Bronchial epithelial cell (primary cell): ENCODE results near the gene RASL11A. TPM values are rescaled to one million over a fixed set of nuclear protein-coding genes. Genes with fewer than 3 reads are reported as not detected.

Experiments used
- DNase-seq: peaks from one replicate; pipeline ENCODE4 v3.0.0-alpha.2; 2010; ENCODE audit warnings: low read depth
- FAIRE-seq: peaks from 2 replicates; lab custom pipeline; 2011; peaks lifted over from hg19 to GRCh38; lab: Jason Lieb, UNC
- H3K27me3 ChIP-seq: 2 replicates; pipeline ENCODE4 v1.5.1; 2011; ENCODE audit warnings: low read length; ENCODE audit not compliant: control insufficient read depth, insufficient read depth
- H3K36me3 ChIP-seq: 2 replicates; pipeline ENCODE4 v1.5.1; 2011; ENCODE audit warnings: low read length; ENCODE audit not compliant: control insufficient read depth, insufficient read depth
- H3K4me3 ChIP-seq: 2 replicates; pipeline ENCODE4 v1.5.1; 2011; ENCODE audit warnings: mild to moderate bottlenecking, low read depth, low read length, control low read depth
- total RNA-seq: library from RNA; depleted of rRNA; stranded (reverse); fragments of >200 nt; gene quantifications from 2 replicates; pipeline ENCODE4 v1.2.1, GENCODE V29; 2014
- TF ChIP-seq, protein P1 (sequence below): IDR thresholded peaks from 2 replicates; pipeline ENCODE4 v1.5.1; 2011; ENCODE audit warnings: mild to moderate bottlenecking, moderate library complexity, low read length, control low read depth, inconsistent platforms; ENCODE audit not compliant: insufficient read depth, severe bottlenecking

Gene RASL11A
- total RNA-seq, 1 donor from 2014 or later: 1.1 TPM

DNA sequence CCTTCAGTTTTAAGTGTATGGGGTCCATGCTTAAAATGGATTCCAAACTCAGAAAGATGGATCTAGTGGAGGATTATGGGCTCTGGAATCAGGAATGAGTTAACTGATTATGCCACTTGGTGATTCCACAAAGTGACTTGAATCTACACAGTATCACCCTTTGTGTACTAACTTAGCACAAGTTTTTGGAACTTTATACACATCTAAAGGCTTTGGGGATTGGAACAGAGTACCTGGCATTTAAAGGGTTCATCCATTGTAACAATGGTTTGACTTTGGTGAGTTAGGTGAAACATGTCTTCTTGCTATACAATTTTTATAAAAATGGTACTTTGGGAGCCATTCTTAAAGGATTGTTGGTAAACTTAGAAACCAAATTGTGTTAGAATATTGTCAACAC, 18.2 kb upstream of the RASL11A start:
- no peak for FAIRE-seq
- TF ChIP-seq, protein P1, sequence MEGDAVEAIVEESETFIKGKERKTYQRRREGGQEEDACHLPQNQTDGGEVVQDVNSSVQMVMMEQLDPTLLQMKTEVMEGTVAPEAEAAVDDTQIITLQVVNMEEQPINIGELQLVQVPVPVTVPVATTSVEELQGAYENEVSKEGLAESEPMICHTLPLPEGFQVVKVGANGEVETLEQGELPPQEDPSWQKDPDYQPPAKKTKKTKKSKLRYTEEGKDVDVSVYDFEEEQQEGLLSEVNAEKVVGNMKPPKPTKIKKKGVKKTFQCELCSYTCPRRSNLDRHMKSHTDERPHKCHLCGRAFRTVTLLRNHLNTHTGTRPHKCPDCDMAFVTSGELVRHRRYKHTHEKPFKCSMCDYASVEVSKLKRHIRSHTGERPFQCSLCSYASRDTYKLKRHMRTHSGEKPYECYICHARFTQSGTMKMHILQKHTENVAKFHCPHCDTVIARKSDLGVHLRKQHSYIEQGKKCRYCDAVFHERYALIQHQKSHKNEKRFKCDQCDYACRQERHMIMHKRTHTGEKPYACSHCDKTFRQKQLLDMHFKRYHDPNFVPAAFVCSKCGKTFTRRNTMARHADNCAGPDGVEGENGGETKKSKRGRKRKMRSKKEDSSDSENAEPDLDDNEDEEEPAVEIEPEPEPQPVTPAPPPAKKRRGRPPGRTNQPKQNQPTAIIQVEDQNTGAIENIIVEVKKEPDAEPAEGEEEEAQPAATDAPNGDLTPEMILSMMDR: no peak
- no peak for DNase-seq
- Histone ChIP-seq H3K27me3 (no peaks in the 10 kb centered on the region), H3K4me3 (peak overlapping the region; percentile 84), H3K36me3 (peaks cover 1% of the 10 kb centered on the region)

DNA sequence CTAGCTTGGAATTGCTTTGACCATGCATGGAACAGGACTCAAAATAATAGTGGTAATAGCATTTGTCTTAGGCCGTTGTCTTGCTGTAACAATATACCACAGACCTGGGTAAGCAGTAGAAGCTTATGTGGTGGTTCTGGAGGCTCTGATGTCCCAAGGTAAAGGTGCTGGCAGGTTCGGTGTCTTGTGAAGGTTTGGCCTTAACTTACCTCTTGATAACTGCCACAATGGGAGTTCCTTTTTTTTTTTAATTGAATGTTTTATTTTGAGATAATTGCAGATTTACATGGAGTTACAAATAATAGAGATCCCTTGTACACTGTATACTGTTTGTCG, 13.4 kb upstream of the RASL11A start:
- TF ChIP-seq, protein P1: no peak
- DNase-seq (no peak), FAIRE-seq (no peak)
- H3K36me3 ChIP-seq: peaks cover 1% of the 10 kb centered on the region
- H3K4me3 ChIP-seq: no peak overlapping the region
- H3K27me3 ChIP-seq: no peaks in the 10 kb centered on the region

DNA sequence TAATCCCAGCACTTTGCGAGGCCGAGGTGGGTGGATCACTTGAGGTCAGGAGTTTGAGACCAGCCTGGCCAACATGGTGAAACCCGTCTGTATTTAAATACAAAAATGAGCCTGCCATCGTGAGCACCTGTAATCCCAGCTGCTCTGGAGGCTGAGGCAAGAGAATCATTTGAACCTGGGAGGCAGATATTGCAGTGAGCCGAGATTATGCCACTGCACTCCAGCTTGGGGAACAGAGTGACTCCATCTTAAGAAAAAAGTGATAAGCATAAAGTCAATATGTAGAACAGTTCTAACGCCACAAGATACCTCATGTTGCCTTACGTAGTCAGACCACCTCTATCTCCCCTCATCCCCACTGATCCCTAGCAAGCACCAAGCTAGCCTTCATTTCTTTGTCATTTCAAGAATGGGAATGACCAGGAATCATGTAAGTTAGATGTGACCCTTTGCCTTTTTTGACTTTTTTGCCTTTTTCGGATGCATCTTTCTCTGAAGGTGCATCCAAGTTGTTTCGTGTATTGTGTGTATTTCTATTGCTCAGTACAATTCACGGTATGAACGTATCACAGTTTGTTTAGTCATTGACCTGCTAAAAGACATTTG, 12.9 kb upstream of the RASL11A start:
- H3K27me3 ChIP-seq: no peaks in the 10 kb centered on the region
- peaks cover 1% of the 10 kb centered on the region for H3K36me3 ChIP-seq
- TF ChIP-seq, protein P1: no peak
- FAIRE-seq (no peak), DNase-seq (no peak)
- no peak overlapping the region for H3K4me3 ChIP-seq

DNA sequence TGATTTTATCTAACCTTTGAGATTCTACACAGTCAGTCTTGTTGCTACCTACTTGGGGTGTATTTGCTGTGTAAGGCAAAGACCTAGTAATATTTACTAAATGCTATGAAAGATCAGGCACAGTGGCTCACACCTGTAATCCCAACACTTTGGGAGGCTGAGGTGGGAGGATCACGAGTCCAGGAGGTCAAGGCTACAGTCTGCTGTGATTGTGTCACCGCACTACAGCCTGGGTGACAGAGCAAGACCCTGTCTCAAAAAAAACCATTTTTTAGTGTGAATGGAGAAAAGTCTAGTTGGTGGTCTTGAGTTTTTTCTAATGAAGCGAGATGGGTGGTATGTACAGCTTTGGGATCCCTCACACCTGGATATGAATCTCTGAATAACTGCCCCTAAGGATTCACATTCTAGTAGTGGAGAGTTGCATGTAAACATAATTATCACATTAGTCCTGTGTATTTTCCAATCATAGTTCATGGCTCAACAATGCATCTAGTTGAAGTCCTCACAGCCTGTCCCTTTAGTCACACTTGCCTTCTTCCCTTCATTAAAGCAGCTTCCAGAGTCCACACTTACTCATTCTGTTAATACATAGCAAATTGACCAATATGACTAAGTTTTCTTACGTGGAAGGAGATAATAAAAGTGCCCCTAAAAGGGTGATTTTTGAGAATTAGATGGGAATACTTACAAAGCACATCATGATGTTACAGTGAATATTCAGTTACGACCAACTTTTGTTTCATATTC, 11.8 kb upstream of the RASL11A start:
- TF ChIP-seq, protein P1: no peak
- no peak for FAIRE-seq
- H3K36me3 ChIP-seq: no peaks in the 10 kb centered on the region

DNA sequence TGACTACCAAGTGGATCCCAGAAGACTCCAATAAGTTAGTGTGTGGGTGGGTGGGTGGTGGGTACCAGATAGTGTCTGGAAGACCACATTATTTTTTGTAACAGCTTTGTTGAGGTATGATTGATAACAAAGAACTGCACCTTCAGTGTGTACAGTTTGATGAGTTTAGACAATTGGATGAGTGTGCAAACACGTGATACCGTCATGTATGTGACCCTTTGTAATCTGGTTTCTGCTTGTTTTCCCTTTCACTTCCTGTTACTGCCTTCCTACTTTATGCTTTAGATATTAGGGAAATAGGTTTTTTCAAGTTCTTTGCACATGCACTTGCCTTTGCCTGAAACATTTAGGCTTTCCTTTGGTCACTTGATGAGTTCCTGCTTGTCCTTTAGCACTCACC, 10.8 kb upstream of the RASL11A start:
- Histone ChIP-seq H3K4me3 (no peak overlapping the region), H3K36me3 (no peaks in the 10 kb centered on the region), H3K27me3 (no peaks in the 10 kb centered on the region)
- TF ChIP-seq, protein P1: no peak
- FAIRE-seq (no peak), DNase-seq (peak; percentile 34)

More for the DNA sequence above, 11.8 kb upstream of the RASL11A start:
- no peak for DNase-seq
- Histone ChIP-seq H3K4me3 (no peak overlapping the region), H3K27me3 (no peaks in the 10 kb centered on the region)
